Fibroblast of peridontal ligament (primary cell): Measurements from ENCODE around the gene DAO.
"Not testable (repeated sequence)": the region's sequence is repeated elsewhere in the genome, so short reads cannot be mapped to it uniquely, and the experiment has no call there.

Source experiments
- DNase-seq: peaks from one replicate; pipeline ENCODE4 v3.0.0-alpha.2; 2010; ENCODE audit errors: extremely low read depth

Gene DAO

GRCh38 chr12:108849660-108850059, 30.2 kb upstream of the DAO start:
- DNase-seq = no peak

- peak; percentile 81 for DNase-seq
Measured at GRCh38 chr12:108850854-108851573, 28.9 kb upstream of the DAO start.

DNA sequence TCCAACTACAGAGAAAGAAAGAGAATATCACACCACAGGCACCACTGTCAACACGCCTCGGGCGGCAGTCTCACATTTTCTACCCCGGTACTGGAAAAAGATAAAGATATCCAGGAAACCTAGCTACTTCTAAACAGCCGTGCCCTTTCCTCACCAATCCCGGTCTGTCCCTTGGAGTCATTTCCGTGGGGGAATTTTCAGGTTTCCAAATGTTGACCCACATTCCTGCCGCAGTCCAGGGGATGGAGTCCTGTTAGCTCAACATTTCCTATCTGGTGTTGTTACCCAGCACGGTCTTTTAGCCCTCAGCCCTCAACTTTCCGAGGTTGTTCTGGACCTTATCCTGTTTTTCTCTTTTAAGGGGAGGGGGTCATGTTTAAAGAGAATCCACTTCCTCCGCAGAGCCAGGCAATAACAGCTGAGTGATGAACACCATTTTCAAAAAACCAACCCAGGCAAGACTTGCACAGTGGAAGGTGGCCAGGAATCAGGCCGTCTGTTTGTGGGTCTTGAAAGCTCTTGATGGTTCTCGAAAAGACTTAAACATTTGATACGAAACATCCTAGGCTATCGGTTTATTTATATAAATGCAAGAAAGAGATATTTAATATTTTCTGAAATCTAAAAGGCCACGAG, 27.1 kb upstream of the DAO start:
- DNase-seq = peak; percentile 28

DNA sequence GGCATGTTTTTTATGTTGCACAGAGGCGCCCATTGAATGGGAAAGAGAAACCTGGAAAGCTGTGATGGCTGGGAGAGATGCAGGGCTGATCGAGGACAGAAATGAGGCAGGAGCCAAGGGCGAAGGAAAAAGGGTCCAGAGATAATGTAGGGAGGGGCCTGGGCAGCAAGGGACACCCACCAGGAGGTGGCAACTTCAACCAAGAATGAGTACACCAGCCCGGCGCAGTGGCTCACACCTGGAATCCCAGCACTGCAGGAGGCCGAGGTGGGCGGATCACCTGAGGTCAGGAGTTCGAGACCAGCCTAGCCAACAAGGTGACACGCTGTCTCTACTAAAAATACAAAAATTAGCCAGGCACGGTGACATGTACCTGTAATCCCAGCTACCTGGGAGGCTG, 26.5 kb upstream of the DAO start:
- no peak for DNase-seq

DNA sequence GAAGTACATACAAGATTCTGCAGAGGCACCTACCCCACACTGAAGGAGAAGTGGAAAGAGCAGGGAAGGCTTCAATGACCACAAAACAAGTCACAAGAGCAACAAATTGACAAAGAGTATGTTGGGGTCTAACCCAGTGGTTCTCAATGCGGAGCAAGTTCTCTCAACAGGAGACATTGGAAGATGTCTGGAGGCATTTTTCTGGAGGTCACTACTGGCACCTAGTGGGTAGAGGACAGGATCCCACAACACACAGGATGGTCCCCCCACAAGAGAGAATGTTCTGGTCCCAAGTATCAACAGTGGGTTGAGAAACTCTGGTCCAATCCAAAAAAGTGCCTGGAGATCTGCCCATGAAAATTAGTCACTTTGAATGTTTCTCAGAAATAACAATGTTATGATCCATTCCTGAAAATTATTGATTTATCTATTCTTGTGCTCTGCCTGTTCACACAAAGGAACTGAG, 25.9 kb upstream of the DAO start:
- peak; percentile 98 for DNase-seq

- DNase-seq = peak; percentile 99
Measured at GRCh38 chr12:108854451-108855283, 25.2 kb upstream of the DAO start.

- DNase-seq = peak; percentile 31
Measured at GRCh38 chr12:108855284-108856169, 24.4 kb upstream of the DAO start.

DNA sequence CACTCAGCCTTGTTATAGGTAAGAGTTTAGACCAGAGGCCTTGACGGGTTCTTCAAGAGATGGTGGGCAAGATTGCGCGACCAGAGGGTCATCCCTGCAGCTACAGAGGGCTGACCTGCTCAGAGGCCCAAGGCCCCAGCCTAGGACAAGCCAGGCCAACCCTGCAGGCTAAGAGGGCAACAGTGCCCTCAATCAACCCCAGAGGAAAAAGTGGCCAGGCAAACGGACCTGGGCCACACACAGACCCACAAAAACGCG, 23.8 kb upstream of the DAO start:
- DNase-seq = no peak

GRCh38 chr12:108856428-108857157, 23.3 kb upstream of the DAO start:
- DNase-seq = peak; percentile 83

DNA sequence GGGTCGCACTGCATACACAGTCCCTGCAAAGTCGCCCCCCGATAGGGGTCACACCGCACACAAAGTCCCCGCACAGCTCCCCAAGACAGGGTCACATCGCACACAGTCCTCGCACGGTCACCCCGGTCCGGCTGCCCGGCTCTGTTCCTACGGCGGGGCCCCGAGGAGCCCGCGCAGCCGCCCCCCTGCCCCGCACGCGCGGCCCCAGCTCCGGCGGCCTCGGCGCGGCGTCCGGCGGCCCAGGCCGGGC, 22.8 kb upstream of the DAO start:
- no peak for DNase-seq

- no peak for DNase-seq
Measured at GRCh38 chr12:108858311-108859074, 21.4 kb upstream of the DAO start.

GRCh38 chr12:108859141-108859922, 20.6 kb upstream of the DAO start:
- DNase-seq = not testable (repeated sequence)

DNA sequence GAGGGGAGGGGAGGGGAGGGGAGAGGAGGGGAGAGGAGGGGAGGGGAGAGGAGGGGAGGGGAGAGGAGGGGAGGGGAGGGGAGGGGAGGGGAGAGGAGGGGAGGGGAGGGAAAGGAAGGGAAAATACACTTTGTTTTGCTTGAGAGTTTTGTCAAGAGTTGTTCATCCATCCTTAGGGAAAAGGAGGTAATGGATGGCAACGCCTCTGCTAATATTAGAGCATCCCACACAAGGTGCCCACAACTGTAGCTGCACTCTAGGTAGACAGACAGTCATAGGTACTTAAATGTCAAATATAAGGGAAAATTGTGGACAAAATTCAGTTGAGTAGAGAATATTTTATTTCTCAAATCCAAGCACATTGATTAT, 20.0 kb upstream of the DAO start:
- no peak for DNase-seq

DNA sequence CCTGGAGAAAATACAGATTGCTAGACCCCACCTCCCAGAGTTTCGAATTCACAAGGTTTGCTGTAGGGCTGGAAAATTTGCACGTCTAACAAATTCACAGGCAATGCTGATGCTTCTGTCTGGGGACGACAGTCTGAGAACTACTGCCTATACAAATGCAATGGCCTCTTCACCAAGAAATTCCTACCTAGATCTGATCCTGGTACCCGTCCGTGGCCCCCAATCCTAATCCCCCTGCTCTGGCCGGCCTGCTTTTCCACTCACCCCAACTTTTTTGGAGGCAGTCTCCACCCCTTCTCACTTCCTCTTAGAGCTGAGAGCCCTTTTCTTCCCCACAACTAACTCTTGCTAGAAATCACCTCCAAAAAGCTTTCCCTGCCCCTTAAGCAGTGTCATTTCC, 19.4 kb upstream of the DAO start:
- DNase-seq = no peak

DNA sequence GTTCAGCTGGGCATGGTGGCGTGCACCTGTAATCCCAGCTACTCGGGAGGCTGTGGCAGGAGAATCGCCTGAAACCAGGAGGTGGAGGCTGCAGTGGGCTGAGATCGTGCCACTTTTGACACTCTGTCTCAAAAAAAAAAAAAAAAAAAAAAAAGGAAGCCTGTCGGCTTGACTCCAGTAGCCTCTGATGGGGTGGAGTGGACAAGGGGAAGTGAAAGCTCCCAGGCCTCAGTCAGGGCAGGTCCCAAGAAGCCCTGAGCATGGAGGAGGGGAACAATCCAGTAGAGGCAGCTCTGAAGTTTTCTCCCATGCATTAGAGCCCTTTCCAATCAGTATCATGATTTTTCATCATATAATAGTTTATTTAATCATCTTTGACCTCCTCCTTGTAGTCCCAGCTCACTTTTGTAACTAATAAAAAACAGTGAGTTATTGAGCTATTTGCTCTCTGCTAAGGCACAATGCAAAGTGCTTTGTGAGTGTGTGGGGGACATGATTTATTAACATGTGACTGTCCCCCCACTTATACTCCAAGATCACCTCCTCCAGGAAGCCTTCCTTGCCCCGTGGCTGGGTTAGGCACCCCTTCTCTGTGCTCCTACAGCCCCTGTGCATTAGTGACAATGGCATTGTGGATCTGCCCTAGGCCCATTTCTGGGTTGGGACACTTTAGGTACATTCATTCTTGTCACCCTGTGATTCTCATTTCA, 17.9 kb upstream of the DAO start:
- DNase-seq = no peak

DNA sequence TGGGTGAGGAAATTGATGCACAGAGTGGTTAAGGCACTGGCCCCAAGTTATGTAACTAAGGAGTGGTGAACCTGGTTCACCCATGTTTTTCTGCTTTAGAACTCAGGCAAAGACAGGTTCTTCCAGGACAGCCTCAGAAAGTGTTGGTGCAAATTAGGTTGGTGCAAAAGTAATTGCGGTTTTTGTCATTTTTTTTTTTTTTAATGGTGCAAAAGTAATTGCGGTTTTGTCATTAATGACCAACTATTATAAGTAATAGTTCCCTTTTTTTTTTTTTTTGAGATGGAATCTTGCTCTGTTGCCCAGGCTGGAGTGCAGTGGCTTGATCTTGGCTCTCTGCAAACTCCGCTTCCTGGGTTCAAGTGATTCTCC, 17.3 kb upstream of the DAO start:
- DNase-seq = no peak

DNA sequence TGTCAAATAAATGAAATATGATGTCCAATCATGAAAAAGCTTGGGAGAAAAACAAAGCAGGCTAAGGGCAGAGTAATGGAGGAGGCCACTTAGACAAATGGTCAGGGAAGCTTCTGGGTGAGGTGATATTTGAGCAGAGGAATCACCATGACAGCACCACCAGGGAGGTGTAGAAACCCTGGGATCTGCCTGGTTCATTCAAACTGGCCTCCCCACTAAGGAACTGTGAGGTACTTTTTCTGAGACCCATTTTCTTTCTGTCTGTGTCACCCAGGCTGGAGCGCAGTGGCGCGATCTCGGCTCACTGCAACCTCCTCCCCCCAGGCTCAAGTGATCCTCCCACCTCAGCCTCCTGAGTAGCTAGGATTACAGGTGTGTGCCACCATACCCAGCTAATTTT, 14.7 kb upstream of the DAO start:
- no peak for DNase-seq

DNA sequence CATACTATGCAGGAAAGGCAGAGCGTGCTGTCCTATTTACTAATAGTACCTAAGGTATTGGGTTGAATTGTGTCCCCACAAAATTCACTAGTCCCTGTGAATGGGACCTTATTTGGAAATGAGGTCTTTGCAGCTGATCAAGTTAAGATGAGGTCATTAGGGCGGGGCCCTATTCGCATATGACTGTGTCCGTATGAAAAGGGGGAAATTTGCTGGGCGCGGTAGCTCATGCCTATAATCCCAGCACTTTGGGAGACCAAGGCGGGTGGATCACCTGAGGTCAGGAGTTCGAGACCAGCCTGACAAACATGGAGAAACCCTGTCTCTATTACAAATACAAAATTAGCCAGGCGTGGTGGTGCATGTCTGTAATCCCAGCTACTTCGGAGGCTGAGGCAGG, 13.8 kb upstream of the DAO start:
- DNase-seq = not testable (repeated sequence)

GRCh38 chr12:108868781-108869180, 11.1 kb upstream of the DAO start:
- no peak for DNase-seq

DNA sequence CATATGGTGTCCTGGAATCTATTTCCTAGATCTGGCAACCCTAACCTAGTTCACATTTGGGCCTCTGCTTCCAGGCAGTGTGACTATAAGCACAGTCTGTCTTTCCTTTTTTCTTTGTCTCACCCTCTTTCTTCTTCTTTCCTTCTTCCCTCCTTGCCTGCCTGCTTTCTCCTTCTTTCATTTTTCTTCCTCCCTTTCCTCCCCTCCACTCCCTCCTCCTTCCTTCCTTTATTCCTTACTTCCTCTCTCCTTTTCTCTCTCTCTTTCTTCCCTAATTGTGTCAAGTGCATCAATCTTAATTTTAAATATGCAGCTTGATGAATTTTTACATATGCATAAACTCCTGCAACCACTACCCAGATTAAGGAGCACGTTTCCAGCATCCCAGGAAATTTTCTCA, 4.6 kb upstream of the DAO start:
- no peak for DNase-seq
